SK-N-DZ (cell line): Measurements from ENCODE around the gene CCDC83. TPM values are rescaled to one million over a fixed set of nuclear protein-coding genes. Genes with fewer than 3 reads are reported as not detected.

ENCODE experiments used
- DNase-seq: peaks from one replicate; pipeline ENCODE4 v3.0.0-alpha.2; 2015; ENCODE audit warnings: low spot score
- polyA plus RNA-seq, 2 experiments: library from polyadenylated mRNA; depleted of rRNA; stranded (reverse); fragments of >200 nt; gene quantifications; 2 replicates each; pipeline ENCODE4 v1.2.3, GENCODE V29; 2014

The CCDC83 gene
- polyA plus RNA-seq (2014; cell fraction: cytosol; rRNA removed): not detected in 2 replicates
- not detected in 2 replicates for polyA plus RNA-seq (2014; cell fraction: nucleus; rRNA removed)

DNA sequence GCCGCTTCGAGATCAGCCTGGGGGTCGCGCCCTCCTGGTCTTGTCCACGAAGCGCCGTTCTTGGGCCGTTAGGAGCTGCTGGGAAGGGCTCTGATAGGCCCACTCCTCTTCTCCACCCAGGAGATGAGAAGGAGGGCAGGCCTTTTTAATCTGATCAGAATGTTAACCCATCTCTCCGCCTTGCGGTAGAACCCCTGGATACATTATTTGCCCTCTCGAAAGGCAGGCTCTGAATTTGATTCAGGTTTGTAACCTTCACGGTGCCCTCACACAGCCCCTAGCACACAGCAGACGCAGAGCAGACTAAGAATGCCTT, at the start of gene CCDC83:
CCDC83 (plus strand) TSS at position 43 of the 316 bp plus-strand sequence. CDS start 9,741 bp downstream, outside the sequence.
- peak; percentile 82 for DNase-seq

DNA sequence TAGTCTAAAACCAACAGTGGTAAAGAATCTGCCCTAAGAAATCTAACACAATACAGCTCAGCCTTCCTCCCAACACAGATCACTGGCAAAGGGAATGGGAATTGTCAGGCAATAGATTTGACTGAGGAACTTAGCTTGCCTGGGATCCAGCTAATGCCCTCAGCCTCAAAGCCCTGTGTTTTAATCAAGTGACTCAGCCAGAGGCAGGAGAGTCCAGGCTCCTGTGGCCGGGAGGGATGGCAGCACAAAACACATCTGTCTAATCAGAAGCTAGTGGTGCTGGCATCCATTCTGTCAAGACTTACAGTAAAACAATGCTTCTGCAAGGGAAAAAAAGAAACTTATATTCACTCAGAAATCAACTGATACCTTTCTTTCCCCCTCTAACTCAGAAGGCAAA, 49.8 kb upstream of the CCDC83 start:
- DNase-seq: no peak

DNA sequence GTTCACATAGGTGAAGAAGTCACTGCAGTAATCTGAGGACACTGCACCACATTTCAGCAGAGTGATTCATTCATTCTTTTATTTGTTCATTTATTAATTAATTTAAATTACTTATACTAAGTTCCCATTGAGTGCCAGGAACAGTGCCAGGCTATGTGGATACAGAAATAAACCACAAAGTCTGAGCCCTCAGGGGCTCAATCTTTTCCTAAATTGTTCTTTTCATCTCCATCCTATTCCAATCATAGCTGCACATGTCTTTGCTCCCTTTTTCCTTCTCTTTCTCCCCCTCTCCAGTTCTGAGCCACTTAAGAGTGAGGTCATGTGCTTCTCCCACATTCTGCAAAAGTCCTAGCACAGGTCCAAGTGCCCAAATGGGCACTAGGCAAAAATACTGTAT, 49.2 kb upstream of the CCDC83 start:
- DNase-seq: no peak

DNA sequence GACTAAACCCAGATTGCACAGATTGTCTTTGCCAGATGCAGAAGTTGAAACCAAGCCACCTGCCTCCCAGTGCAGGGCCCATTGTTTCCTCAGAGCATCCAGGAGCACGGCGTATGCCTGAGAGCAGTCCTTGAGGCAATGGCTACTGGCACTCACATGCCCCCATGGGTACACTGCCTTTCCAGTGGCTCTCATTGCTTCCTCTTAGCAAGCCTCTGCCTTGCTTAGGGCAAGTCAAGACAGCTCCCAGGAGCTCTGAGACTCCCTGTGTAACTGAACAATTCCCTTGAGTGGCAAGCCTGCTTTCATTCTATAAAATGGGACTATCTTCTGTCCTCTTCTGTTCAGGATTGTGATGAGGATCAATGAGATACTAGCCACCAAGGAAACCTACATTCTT, 48.3 kb upstream of the CCDC83 start:
- DNase-seq: no peak

DNA sequence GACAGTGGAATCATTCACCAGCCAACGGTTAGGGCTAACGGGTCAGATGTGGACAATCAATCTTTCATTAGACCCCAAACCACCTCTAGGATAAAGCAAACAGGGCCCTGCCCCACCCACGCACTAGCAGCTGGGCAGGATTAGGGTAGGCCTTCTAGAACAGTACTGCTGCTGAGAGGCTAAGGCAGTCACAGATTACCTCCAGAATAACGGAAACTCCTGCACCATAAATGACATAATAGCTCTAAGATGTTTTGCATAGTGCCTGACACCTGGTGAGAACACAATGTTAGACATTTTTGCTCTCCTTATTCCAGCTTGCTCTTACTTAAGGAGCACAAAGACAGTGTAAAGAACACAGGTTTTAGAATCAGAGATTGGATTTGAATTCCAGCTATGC, 46.0 kb upstream of the CCDC83 start:
- no peak for DNase-seq

DNA sequence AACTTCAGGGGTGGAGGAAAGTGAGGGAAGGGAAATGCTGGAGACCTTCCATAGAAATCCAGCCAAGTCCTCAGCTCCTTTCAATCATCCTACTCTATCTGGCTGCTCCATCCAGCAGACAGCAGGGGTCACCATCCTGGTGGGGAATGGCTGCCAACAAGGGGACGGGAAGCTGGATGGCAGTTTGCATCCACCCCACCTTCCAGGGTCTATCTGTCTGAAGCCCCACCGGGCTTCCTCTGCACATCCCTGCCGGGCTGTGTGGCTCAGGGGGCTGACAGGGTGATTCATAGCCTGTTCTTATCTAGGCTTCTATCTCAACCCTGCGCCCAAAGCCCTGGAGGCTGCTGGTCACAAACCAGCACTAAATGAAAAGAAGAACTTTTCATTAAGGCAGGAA, 45.3 kb upstream of the CCDC83 start:
- DNase-seq: peak; percentile 70

DNA sequence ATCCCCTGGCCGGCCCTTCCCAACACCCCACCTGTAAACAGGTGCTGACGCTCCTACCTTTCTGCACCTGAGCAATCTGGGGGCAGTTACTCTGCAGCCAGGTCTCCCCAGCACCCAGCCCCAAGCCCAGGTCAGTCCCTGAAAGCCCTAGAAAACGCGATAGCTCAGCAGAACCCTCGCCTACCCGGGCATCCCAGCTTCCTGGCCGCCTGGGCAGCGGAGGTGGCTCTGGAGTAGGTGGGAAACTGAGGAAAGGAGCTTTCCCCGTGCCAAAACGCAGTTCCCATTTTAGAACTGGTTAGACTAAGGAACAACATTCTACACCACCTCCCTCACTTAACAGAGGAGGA, 44.7 kb upstream of the CCDC83 start:
- no peak for DNase-seq

DNA sequence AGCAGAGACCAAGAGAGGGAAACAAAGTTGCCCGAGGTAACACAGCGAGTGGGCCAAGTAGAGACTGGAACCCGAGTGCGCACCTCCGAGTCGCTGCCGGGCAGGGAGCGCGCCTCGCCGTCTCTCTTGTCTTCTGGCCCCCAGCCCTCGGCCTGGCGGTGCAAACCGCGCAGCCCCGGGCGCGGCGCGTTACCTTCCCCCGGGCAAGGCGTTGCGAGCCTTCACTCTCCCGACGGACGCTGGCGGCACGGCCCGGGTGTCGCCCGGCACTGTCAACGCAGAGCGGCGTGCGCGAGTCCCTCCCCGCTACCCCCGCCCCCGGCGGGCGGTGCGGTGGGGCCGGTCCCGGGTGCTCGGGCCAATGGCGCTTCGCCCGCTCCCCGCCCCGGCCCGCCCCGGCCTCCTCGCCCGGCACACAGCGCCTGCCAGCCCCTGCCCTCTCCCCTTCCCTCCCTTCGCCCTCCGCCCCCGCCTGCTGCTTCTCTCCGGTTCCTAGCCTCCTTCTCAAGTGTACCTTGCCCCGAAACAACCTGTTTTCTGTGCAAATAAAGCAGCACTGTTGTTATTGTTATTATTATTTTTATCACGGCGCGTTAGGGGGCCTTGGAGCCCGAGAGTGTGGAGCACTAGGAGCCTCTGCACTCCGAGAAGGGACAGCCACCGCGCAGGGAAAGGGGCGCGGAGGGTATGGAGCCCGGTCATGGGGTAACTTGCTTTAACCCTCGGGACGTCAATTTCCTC, 44.1 kb upstream of the CCDC83 start, which contains the start of gene SYTL2:
SYTL2 (minus strand) TSS at position 271 of the 741 bp plus-strand sequence. CDS start 53,416 bp downstream, outside the sequence.
- DNase-seq: peak; percentile 52

DNA sequence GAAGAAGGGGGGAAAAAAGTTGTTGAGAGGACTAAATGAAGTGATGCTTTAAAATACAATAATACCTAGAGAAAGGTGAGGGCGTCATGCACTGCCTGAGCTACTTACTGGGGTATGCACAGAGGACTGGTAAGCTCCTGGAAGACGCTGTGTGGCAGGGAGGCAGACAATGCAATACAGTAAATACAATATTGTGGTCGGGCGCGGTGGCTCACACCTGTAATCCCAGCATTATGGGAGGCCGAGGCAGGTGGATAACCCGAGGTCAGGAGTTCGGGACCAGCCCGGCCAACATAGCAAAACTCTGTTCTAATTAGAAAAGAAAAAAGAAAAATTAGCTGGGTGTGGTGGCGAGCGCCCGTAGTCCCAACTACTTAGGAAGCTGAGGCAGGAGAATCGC, 43.6 kb upstream of the CCDC83 start:
- DNase-seq: no peak

DNA sequence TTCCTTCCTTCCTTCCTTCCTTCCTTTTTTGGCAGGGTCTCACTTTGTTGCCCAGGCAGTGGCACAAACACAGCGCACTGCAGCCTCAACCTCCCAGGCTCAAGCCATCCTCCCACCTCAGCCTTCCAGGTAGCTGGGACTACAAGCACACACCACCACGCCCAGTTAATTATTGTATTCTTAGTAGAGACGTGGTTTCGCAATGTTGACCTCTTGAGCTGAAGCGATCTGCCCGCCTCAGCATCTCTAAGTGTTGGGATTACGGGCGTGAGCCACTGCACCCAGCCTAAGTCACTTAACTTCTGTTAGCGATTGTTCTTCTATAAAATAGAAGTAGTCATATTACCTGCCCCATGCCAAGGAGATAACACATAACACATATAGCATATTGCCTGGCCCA, 41.5 kb upstream of the CCDC83 start:
- DNase-seq: no peak

DNA sequence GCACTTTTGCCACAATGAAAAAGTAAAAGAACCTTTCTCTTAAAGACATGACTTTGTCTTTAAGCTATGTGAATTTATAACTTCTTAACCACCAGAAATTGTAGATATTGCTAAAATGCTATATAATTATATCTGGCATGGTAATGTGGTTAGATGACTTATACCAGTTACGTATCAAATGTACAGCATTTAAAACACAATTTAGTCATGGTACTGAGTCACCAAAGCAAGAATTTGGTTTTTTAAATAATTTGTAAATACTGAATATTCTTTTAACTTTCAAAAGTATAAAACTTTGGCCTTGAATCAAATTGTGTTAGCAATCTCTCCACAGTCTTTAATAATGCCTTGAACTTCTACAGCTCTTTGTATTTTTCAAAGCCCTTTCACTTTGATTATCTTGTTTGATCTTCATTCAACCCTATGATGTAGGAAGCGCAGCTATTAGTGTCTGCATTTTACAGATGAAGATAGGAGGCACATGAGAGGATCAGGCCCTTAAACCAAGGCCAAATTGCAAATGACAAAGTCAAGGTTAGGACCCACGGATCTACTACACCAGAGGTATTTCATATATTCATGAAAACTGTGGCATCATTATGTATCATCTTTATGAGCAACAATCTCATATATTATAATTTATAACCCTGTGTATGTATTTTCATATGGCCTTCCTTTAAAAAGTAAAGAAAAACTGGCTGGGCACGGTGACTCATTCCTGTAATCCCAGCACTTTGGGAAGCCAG, 39.8 kb upstream of the CCDC83 start:
- no peak for DNase-seq

DNA sequence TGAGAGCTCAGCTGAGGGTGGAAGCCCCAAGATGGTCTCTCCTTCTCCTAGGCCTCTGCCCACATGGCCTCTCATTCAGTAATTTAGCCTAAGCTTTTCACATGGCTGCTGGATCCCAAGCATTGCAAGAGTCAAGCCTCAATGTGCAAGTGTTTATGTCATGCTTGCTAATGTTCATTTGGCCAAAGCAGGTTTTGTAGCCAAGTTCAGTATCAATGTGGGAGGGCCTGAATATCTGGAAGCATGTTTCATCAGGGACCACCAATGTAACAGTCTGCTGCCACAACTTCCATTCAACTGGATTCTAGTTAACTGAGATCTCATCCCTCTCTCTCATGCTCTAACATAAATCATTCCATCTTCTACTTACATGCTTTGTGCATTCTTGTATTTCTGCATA, 35.7 kb upstream of the CCDC83 start:
- no peak for DNase-seq

DNA sequence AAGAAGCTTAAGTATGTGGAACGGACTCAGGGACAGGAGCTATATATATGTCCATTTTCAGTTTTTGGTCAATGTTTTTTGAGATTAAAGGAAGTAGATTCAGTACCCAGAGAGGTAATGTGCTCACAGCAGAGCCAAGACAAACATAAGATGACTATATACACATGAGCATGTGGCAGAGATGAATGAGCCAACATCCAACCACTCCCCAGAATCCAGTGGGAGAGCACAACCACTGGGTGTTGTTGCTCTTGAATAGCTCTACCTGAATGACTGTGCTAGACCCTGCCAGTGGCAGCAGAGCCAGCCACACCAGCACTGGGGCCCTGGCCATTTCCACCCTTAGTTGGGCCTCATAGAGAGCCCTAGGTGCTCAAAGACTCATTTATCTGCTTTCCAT, 33.5 kb upstream of the CCDC83 start:
- DNase-seq: no peak

DNA sequence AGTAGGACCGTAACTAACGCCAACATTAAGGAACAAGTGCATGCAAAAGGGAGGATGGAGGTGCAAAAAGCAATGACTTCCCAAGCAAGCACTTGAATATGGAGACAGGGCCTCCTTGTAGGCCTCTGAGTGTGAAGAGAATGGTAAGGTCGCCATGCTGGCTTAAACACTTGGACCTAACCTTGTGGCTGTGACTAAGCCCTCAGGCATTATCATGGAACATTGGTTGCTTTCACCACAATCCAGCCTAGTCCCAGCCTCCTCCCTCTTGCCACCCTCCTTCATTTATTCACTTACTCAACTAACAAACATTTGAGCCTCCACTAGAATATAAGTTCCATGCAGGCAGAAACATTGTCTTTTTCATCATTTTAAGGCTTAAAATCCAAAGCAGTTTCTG, 32.4 kb upstream of the CCDC83 start:
- DNase-seq: no peak

DNA sequence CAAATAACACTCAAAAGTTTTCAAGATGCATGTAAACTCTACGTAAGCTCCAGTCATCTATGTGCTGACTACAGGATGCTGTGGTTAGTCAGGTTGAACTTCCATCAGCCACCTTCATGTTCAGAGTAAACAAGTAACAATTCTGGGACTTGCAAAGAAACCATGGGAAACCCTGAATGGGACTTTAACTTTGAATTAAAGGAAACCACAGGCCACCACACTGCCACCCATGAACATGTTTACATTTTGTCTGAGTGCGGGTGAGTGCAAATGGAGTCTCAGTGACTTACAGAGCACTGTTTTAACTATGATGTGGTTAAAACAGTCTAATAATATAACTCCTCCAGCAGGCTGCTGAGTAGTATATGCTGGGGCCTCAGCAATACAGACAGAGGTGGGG, 31.4 kb upstream of the CCDC83 start:
- DNase-seq: no peak

DNA sequence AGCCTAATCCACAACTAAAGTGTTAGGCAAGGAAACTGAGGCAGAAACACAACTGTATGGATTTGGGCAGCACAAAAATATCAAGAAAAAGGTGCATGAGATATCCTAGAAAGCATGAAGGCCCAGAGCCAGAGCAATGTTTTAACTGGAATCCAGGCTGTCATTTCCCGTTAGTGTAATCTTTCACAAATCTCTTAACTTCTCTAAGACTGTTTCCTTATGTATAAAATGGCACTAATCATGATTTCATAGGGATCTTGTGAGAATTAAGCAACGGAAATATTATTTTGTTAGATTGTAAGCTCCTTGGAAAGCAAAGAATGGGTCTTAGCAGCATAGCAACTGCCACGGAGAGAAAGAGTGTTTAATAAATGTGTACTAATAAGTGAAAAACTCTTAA, 29.6 kb upstream of the CCDC83 start:
- DNase-seq: no peak

DNA sequence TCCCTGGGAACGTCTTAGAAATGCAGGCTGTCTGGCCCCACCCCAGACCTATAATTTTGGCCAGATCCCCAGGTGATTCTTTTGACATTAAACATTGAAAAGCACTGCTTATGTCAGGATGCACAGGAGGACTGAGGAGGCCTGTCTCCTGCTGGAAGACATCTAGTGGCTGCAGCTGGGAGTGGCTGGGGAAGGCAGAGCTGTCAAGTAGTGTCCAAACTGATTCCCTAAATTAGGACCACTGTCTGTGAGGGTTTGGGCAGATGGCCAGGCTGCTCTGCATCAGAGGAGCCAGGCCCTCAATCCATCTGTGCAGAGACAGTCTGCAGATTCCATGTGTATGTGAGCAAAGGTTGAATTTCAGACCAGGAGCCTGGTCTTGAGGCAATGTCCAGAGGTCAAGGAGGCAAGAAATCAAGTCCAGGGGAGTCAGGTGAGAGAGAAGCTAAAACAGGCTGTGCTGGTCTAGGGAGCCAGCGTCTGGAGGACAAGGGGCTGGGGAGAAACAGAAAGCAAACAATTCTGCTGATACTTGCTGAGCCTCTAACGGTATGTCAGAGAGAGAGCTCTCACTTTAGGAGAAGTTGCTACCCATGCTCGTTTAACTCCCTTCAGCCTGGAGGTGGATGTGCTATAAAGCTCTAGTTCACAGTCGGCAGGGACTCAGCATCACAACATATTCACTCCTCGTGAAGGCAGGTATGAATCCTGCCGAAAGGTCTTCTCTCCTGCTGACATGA, 28.9 kb upstream of the CCDC83 start:
- peak; percentile 79 for DNase-seq

DNA sequence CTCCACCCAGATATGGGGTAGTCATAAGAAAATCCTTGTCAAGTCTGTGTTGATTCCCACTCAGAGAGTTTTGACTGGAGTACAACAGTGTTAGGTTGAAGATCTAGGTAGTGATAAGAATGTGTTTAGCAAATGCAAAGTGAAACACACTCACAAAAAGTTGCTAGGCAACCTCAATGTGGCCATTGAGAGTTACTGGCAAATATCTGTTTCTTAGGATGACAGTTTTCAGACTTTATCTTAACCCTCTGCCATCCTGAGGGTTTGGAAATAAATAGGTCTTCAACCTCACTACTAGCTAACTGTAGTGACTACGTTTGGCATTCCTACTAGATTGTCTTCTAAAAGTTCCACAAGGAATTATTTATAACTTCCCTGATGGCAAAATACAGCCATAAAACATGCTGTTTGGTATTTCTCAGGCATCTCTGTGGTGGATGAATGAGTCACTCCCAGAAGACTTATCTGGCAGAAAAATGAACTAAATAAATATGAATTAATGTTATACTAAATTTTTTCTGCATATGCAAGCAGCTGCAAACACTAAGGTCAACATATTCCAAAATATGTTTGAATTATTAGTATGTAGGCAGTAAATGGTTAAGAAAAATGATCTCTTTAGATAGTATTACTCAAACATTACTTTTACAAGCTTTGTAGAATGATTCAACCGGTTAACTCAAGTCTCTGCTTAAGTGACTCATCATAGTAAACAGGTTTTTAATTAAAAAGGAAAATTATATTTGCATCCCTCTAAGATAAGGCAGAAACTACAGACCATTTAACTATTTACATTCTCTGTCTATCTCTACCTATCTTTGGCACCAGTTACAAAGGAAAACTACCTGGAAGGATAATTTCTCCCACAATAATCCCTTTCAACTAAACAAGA, 27.2 kb upstream of the CCDC83 start:
- no peak for DNase-seq

DNA sequence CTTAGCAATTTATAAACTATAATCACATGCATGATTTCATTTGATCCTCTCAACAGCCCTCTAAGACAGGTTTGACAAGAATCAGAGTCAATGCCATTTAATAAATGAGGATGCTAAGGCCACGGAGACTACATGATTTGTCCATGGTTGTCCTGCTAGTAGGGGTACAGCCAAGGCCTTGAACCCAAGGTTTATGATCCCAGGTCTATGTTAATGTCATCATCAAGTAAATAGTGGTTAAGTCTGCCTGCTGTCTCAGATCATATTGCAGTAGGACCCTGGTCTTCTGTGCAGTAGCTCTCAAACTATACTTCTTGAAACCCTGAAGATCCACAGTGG, 26.6 kb upstream of the CCDC83 start:
- no peak for DNase-seq

DNA sequence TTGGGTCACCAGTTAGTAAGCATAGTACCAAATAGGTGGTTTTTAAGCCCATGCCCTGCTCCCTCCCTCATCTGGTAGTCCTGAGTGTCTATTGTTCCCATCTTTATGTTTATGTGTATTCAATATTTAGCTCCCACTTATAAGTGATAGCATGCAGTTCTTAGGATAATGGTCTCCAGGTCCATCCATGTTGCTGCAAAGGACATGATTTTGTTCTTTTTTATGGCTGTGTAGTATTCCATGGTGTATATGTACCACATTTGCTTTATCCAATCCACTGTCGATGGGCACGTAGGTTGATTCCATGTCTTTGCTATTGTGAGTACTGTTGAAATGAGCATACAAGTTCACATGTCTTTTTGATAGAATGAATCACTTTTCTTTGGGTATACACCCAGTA, 26.0 kb upstream of the CCDC83 start:
- no peak for DNase-seq

DNA sequence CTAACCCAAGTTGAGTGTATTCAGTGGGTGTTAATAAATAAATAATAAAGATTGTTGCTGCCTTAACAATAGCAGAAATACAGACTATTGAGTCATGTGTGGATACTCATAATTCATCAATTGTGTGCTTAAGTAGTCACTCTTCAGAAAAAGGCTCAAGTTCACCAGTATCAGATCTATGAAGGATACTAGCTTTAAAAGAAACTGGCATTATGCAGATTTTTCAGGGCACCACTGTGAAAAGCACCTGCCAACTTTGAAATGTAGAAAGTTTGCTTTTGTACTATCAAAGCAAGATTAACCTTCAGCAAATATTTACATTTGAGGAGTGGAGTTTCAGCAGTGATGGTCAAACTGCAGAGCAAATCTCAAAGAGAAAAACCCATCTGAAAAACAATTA, 24.1 kb upstream of the CCDC83 start:
- no peak for DNase-seq

DNA sequence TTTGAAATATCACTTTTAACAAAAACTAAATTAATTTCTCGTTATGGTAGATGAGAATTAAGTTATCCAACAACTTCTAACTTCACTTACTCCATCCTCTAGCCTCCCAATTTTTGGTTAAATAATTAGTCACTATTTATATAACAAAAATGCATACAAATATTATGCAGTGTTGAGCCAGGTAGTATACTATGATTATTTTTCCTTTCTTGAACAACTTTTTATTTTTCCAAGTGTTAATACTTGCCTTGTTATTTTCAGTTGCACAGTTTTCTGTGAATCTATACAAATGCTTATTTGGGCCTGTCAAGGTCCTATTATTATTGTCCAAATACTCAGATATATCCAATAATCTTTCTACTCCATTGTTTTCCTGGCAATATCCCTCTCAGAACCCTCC, 19.9 kb upstream of the CCDC83 start:
- no peak for DNase-seq
